Measurements from ENCODE around the gene APBA3.

The APBA3 gene

DNA sequence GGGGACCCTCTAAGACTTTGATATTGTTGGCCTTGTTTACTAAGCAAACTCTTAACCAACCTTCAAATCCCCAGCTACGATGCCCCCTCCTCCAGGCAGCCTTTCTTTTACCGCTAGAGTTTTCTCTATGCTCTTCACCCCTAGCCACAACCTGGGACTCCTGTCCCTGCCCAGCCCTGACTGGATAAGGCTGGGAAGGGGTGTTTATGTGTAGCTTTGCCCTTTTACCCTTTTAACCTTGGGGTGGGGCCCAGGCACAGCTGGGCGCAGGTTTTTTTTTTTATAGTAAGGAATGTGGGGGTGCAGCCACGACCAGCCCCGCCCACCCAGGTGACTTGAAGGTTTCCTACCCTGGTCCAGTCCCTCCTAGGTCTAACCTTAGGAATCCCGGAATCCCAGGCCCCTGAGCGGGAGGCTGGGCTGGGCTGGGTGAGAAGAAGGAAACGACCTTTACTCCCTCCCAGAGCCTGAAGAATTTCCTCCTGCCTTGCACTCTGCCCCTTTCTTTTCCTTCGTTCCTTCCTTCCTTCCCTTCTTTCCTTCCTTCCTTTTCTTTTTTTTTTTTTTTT lies 41.1 kb downstream of the APBA3 start:
- no peak for DNase-seq (ENCODE audit: low read depth, low spot score)

- DNase-seq (ENCODE audit: low read depth, low spot score): no peak
These were observed 41.6 kb downstream of the APBA3 start for GRCh38 chr19:3719868-3720267.

GRCh38 chr19:3716147-3716668 lies 45.3 kb downstream of the APBA3 start:
- no peak for DNase-seq (ENCODE audit: low read depth, low spot score)

DNA sequence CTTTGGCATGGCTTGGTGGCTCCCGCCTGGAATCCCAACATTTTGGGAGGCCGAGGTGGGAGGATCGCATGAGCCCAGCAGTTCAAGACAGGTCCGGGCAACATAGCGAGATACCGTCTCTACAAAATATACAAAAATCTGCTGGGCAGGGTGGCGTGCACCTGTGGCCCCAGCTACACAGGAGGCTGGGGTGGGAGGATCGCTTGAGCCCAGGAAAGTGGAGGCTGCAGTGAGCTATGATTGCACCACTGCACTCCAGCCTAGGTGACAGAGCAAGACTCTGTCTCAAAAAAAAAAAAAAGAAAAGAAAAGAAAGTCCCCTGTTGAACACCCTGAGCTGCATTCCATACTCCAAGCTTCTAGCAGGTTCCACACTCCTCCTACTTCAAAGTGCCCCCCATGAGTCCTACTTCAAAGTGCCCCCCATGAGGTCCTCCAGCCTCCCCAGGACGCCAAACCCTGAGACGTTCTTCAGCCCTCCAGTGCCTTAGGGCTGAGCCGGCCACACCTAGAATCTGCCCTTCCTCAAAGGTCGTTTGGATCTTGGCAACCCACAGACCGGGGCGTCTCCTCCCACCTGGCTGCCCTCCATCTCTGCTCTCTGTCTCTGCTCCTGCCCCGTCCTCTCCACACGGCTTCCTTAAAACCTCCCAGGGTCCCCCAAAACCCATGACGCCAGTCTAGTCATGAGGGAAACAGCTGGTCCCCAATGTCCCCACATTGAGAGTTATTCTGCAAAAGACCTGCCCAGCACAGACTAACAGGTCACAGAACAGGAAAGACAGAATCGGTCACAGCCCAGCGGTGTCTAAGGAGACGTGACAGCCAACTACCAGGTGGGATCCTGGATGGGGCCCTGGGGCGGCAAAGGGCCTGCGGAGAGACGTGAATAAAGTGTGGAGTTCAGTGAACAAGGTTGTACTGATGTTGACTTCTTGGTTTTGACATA lies 48.6 kb downstream of the APBA3 start:
- no peak for DNase-seq (ENCODE audit: low read depth, low spot score)

DNA sequence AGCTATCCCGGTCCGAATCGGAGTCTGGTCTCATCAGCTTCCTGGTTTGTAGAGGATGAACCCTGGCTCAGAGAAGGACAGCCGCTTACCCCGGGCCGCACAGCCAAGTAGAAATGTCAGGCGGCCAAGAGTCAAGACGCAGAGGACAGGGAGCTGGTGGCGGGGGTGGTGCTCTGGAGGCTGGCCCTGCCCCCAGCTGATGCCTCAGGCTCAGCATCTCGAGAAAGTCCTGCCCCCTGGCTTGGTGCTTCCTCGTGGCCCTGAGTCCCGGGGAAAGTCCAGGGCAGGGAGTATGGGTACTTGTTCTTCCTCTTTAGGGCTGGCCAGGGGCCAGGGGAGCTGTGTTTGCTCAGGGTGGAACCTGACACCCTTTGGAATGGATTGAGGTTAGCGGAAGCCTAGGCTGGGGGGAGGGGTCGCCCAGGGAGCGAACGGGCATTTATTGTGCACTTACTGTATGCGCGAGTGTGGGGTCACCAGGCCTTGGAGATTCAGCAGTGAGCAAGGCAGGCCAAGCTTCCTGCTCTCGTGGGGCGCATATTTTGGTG lies 51.2 kb downstream of the APBA3 start:
- no peak for DNase-seq (ENCODE audit: low read depth, low spot score)

GRCh38 chr19:3708207-3708931 lies 53.1 kb downstream of the APBA3 start, which contains the start of gene TJP3:
TJP3 (plus strand) TSS chr19:3708384; CDS start chr19:3728433, 20,049 bp downstream.
- DNase-seq (ENCODE audit: low read depth, low spot score): no peak

DNA sequence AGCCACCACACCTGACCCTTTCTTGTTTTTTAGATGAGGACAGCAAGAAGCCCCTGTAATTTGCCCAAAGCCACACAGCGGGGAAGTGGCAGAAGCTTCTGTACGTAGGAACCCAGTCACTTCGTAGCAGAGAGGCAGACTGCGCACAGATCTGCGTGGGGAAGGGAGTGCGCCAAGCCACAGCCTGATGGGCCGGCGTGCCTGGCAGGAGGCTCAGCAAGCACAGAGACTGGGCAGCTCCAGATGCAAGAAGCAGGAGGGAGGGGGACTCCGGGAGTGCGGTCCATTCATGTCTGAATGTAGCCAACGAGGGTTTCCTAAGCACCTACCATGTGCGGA lies 53.7 kb downstream of the APBA3 start:
- no peak for DNase-seq (ENCODE audit: low read depth, low spot score)

DNA sequence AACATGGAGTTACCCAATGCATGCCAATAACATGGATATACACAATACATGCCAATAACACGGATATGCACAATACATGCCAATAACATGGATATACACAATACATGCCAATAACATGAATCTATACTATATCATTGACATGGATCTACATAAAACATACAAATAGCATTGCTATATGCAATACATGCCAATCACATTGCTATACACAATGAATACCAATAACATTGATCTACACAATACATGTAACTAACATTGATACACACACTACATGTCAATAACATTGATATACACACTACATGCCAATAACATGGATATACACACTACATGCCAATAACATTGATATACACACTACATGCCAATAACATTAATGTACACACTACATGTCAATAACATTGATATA lies 60.3 kb downstream of the APBA3 start:
- no peak for DNase-seq (ENCODE audit: low read depth, low spot score)
